BLaER1 (cell line): ENCODE results near the gene SPTBN1.

ENCODE experiments used
- H3K27ac ChIP-seq: shearing (Covaris generic); formaldehyde crosslinking; 2 replicates; pipeline ENCODE4 v1.8.1; 2022
- H3K27me3 ChIP-seq: shearing (Covaris generic); formaldehyde crosslinking; 2 replicates; pipeline ENCODE4 v1.8.1; 2022
- H3K36me3 ChIP-seq: shearing (Covaris generic); formaldehyde crosslinking; 2 replicates; pipeline ENCODE4 v1.8.1; 2022
- H3K4me1 ChIP-seq: shearing (Covaris generic); formaldehyde crosslinking; 2 replicates; pipeline ENCODE4 v1.8.1; 2022
- H3K4me2 ChIP-seq: shearing (Covaris generic); formaldehyde crosslinking; 2 replicates; pipeline ENCODE4 v1.8.1; 2022
- H3K4me3 ChIP-seq: shearing (Covaris generic); formaldehyde crosslinking; 2 replicates; pipeline ENCODE4 v1.8.1; 2022
- H3K9ac ChIP-seq: shearing (Covaris generic); formaldehyde crosslinking; 2 replicates; pipeline ENCODE4 v1.8.1; 2022
- H3K9me3 ChIP-seq: shearing (Covaris generic); formaldehyde crosslinking; 2 replicates; pipeline ENCODE4 v1.8.1; 2022
- H4K20me1 ChIP-seq: shearing (Covaris generic); formaldehyde crosslinking; 2 replicates; pipeline ENCODE4 v1.8.1; 2022
- Cebpa-rat ChIP-seq: shearing (Covaris generic); IDR thresholded peaks from 2 replicates; pipeline ENCODE4 v1.8.1; 2022

The SPTBN1 gene

GRCh38 chr2:54589340-54590215 lies 133.5 kb downstream of the SPTBN1 start:
- Histone ChIP-seq H3K4me2 (peak overlapping the region; percentile 98), H3K4me3 (peak overlapping the region; percentile 61)

GRCh38 chr2:54590216-54591120 lies 134.3 kb downstream of the SPTBN1 start:
- no peaks in the 10 kb centered on the region for H3K27me3 ChIP-seq
- peaks cover 5% of the 10 kb centered on the region; the same call in 1 of the 2 replicates for H4K20me1 ChIP-seq
- H3K27ac ChIP-seq = peak overlapping the region; percentile 93
- peak overlapping the region; percentile 79 for H3K9ac ChIP-seq
- peak overlapping the region; percentile 61 for H3K4me3 ChIP-seq
- peaks cover 31% of the 10 kb centered on the region for H3K36me3 ChIP-seq
- H3K9me3 ChIP-seq = no peaks in the 10 kb centered on the region
- H3K4me2 ChIP-seq = peak overlapping the region; percentile 98
- no peak for TF ChIP-seq Cebpa-rat
- peaks cover 97% of the 10 kb centered on the region for H3K4me1 ChIP-seq

More at GRCh38 chr2:54589340-54590215, 133.5 kb downstream of the SPTBN1 start:
- no peaks in the 10 kb centered on the region for H3K27me3 ChIP-seq
- peaks cover 24% of the 10 kb centered on the region for H3K36me3 ChIP-seq
- H3K9ac ChIP-seq = peak overlapping the region; percentile 84
- no peaks in the 10 kb centered on the region for H4K20me1 ChIP-seq
- peaks cover 97% of the 10 kb centered on the region for H3K4me1 ChIP-seq
- H3K27ac ChIP-seq = peak overlapping the region; percentile 93
- no peak for TF ChIP-seq Cebpa-rat
- H3K9me3 ChIP-seq = no peaks in the 10 kb centered on the region

DNA sequence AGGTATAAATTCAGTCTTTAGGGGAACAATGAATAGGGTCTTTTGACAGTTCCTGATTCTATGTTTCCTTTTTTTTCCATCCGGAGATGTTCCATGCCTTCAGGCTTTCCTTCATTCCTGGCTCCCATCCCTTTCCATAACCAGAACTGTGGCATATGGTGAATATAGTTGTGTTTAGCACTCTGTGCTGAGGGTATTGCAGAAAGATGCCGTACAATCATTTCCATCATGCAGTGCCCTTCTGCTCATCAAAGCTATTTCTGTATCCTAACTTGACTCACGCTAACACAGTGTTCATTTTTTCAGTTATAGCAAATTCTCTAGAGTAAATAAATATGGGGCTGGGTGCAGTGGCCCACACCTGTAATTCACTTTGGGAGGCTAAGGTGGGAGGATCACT lies 135.4 kb downstream of the SPTBN1 start:
- H3K9me3 ChIP-seq = no peaks in the 10 kb centered on the region
- H3K27ac ChIP-seq = peak overlapping the region; percentile 93
- H3K9ac ChIP-seq = peak overlapping the region; percentile 79
- H3K36me3 ChIP-seq = peaks cover 38% of the 10 kb centered on the region
- no peak for TF ChIP-seq Cebpa-rat
- H3K27me3 ChIP-seq = no peaks in the 10 kb centered on the region
- peaks cover 15% of the 10 kb centered on the region; the same call in 1 of the 2 replicates for H4K20me1 ChIP-seq
- peaks cover 97% of the 10 kb centered on the region for H3K4me1 ChIP-seq
- peak overlapping the region; percentile 98 for H3K4me2 ChIP-seq
- peak overlapping the region; percentile 61 for H3K4me3 ChIP-seq

GRCh38 chr2:54593249-54593648 lies 137.1 kb downstream of the SPTBN1 start:
- Histone ChIP-seq H3K9me3 (no peaks in the 10 kb centered on the region), H3K4me2 (peak overlapping the region; percentile 98), H3K4me3 (peak overlapping the region; percentile 15; the same call in 1 of the 2 replicates), H4K20me1 (peaks cover 32% of the 10 kb centered on the region), H3K9ac (no peak overlapping the region), H3K27me3 (no peaks in the 10 kb centered on the region), H3K36me3 (peaks cover 35% of the 10 kb centered on the region), H3K4me1 (peaks cover 97% of the 10 kb centered on the region), H3K27ac (peak overlapping the region; percentile 93)
- TF ChIP-seq Cebpa-rat = no peak

GRCh38 chr2:54594048-54594447 lies 137.9 kb downstream of the SPTBN1 start:
- no peaks in the 10 kb centered on the region for H3K9me3 ChIP-seq
- TF ChIP-seq Cebpa-rat = no peak
- H3K4me1 ChIP-seq = peaks cover 97% of the 10 kb centered on the region
- no peaks in the 10 kb centered on the region for H3K27me3 ChIP-seq
- H3K4me3 ChIP-seq = no peak overlapping the region
- peaks cover 43% of the 10 kb centered on the region for H3K36me3 ChIP-seq
- H4K20me1 ChIP-seq = peaks cover 40% of the 10 kb centered on the region
- H3K27ac ChIP-seq = peak overlapping the region; percentile 78
- no peak overlapping the region for H3K9ac ChIP-seq
- peak overlapping the region; percentile 98 for H3K4me2 ChIP-seq

- TF ChIP-seq Cebpa-rat = no peak
- peaks cover 55% of the 10 kb centered on the region for H3K36me3 ChIP-seq
- H3K9ac ChIP-seq = peak overlapping the region; percentile 72; the same call in 1 of the 2 replicates
- H3K27ac ChIP-seq = peak overlapping the region; percentile 78
- H3K27me3 ChIP-seq = no peaks in the 10 kb centered on the region
- H3K4me3 ChIP-seq = peak overlapping the region; percentile 47
- H3K4me2 ChIP-seq = peak overlapping the region; percentile 98
- peaks cover 100% of the 10 kb centered on the region for H3K4me1 ChIP-seq
- peaks cover 52% of the 10 kb centered on the region for H4K20me1 ChIP-seq
- no peaks in the 10 kb centered on the region; the same call in 1 of the 2 replicates for H3K9me3 ChIP-seq
Observed at GRCh38 chr2:54595161-54595803, 139.2 kb downstream of the SPTBN1 start.

DNA sequence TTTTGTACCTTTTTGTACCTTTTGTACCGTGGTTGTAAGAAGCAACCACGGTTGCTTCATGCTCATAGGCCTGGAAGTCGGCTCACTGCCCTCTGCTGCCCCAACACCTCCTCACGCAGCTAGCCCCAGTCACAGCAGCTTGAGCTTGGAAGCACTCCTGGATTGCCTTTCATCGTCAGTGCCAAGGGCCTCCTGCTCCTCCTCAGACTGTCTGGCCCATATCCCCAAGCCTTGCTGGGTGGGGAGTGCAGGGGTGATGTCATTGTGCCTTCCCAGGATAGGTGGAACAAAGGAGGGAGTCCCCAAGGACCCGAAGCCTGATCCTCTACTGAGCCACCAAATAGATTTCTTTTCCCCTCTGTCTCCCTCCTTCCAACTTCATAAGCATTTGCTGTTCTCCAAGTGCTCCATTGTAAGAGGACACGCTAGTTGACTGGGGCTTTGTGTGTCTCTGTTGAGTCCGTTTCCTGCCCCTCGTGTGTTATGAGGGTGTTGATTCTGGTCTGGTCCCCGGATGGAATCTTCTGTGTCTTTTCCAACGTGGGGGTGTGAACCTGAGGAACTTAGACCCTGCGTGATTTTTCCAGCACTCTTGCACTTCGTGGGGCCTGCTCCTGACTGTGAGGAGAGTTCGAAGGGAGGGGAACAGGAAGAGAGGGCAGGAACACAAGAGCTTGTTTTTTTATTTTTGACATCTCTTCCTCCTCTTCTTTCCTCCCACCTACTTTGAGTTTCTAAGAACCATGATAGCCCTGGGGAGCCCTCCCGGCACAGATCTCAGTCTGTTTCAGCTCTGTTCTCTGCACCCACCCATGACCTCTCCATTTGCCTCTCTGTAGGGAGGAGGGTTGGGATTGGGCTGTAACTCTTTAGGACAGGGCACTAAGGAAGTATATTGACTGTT lies 140.1 kb downstream of the SPTBN1 start:
- H3K27ac ChIP-seq = peak overlapping the region; percentile 78
- no peak for TF ChIP-seq Cebpa-rat
- H3K36me3 ChIP-seq = peaks cover 65% of the 10 kb centered on the region
- no peaks in the 10 kb centered on the region for H3K27me3 ChIP-seq
- H3K4me3 ChIP-seq = peak overlapping the region; percentile 47
- H3K9ac ChIP-seq = peak overlapping the region; percentile 72
- peaks cover 62% of the 10 kb centered on the region for H4K20me1 ChIP-seq
- peak overlapping the region; percentile 98 for H3K4me2 ChIP-seq
- H3K9me3 ChIP-seq = no peaks in the 10 kb centered on the region; the same call in 1 of the 2 replicates
- peaks cover 100% of the 10 kb centered on the region for H3K4me1 ChIP-seq

GRCh38 chr2:54597153-54597848 lies 141.2 kb downstream of the SPTBN1 start:
- Histone ChIP-seq H3K4me2 (peak overlapping the region; percentile 98), H3K4me1 (peaks cover 100% of the 10 kb centered on the region), H4K20me1 (peaks cover 72% of the 10 kb centered on the region), H3K27ac (peak overlapping the region; percentile 78), H3K9ac (peak overlapping the region; percentile 72; the same call in 1 of the 2 replicates), H3K27me3 (no peaks in the 10 kb centered on the region), H3K9me3 (no peaks in the 10 kb centered on the region; the same call in 1 of the 2 replicates), H3K36me3 (peaks cover 74% of the 10 kb centered on the region), H3K4me3 (peak overlapping the region; percentile 47; the same call in 1 of the 2 replicates)
- TF ChIP-seq Cebpa-rat = no peak
